Psoas muscle (tissue), 8 donors: ENCODE results near the gene PRPH2. TPM values are rescaled to one million over a fixed set of nuclear protein-coding genes. Genes with fewer than 3 reads are reported as not detected.

Source experiments
- ATAC-seq, 4 donors: fragments of 200-7000 bp; cut with Tn5 transposase; one replicate each; pipeline ENCODE4 v1.9.1; 2020; ENCODE audit warnings: moderate library complexity in 3 of 4, mild to moderate bottlenecking in 2 of 4
- DNase-seq, 2 donors: peaks; one replicate each; pipeline ENCODE4 v3.0.0-alpha.2; 2020
- H3K27ac ChIP-seq: fragments of 200-600 bp; one replicate; pipeline ENCODE4 v1.8.0; 2022
- H3K27me3 ChIP-seq, 3 donors: fragments of 200-600 bp in 1 of 3; one replicate each; pipeline versions ENCODE4 v1.6.1 to v1.8.0; 2013 to 2022; ENCODE audit warnings: low read length in 2 of 3, mild to moderate bottlenecking in 2 of 3, moderate library complexity in 1 of 3; ENCODE audit not compliant: insufficient read depth in 3 of 3
- H3K36me3 ChIP-seq, 2 donors: fragments of 200-600 bp in 1 of 2; one replicate each; pipeline versions ENCODE4 v1.6.1 to v1.8.0; 2013 to 2022; ENCODE audit warnings: low read depth in 1 of 2, mild to moderate bottlenecking in 1 of 2, moderate library complexity in 1 of 2; ENCODE audit not compliant: insufficient read depth in 1 of 2
- H3K4me1 ChIP-seq: fragments of 200-600 bp; one replicate; pipeline ENCODE4 v1.8.0; 2022
- H3K4me3 ChIP-seq: fragments of 200-600 bp; one replicate; pipeline ENCODE4 v1.8.0; 2022; ENCODE audit warnings: mild to moderate bottlenecking
- H3K9me3 ChIP-seq: fragments of 200-600 bp; one replicate; pipeline ENCODE4 v1.8.0; 2022
- CTCF ChIP-seq: fragments of 200-600 bp; IDR thresholded peaks from one replicate; pipeline ENCODE4 v1.8.0; 2022; ENCODE audit warnings: antibody characterized with exemption
- WGBS, 3 donors: extraction: QIAGEN DNeasy Blood & Tissue Kit; methylation state at CpG; one replicate each; pipeline versions ENCODE4 v1.1.6 to v1.1.7; 2013; 5-methylcytosine and 5-hydroxymethylcytosine counted together
- intact Hi-C, 2 donors: fragments of 100-400 bp; cut with DNase I; formaldehyde crosslinking; loops; one replicate each; pipeline versions ENCODE4 v1.11.0 to v1.14.2; 2022
- polyA plus RNA-seq, 3 donors: library from polyadenylated mRNA; stranded (reverse); fragments of 200-250 nt; gene quantifications; one replicate each; pipeline ENCODE4 v1.2.3, GENCODE V29; 2013
- total RNA-seq, 4 donors: library from RNA; stranded (reverse); fragmentation: NEBNext Ultra II Directional in 2 of 4; extraction: Animal tissue kit (Norgen Biotek cat#: 25700) in 2 of 4; gene quantifications; one replicate each; pipeline versions ENCODE4 v1.2.1 to v1.2.4, GENCODE V29; 2021 to 2023
- donor health status: healthy with polysubstance abuse.
- donor health status: DM: no; HTN: no; CAD: no; lungs with moderate emphysema.
- donor health status: Bipolar disorder and iron deficiency.
- donor health status: healthy.
- donor health status: DM: yes; HTN: yes; CAD: no.
- donor health status: DM: no; HTN: no; CAD: no.
- donor health status: DM: no; HTN: no; CAD: no.
- donor health status: DM: yes; HTN: yes; CAD: no.

Gene PRPH2
- total and polyA plus RNA-seq, 7 donors = 0.13 to 4.9 (median 2.8) TPM

- Histone ChIP-seq H3K27me3 (no peaks in the 10 kb centered on the region), H3K9me3 (peaks cover 8% of the 10 kb centered on the region), H3K4me3 (no peak overlapping the region), H3K36me3 (no peaks in the 10 kb centered on the region), H3K4me1 (no peaks in the 10 kb centered on the region), H3K27ac (no peak overlapping the region)
- intact Hi-C loops = no loop called here
- no peak for TF ChIP-seq CTCF
- DNase-seq (no peak), ATAC-seq (no peak)
- WGBS, 3 donors = 73 to 78% (median 78%) methylated on average over 4 of the region's 4 CpGs
Observed at GRCh38 chr6:42714098-42714761, 8.2 kb downstream of the PRPH2 start.

GRCh38 chr6:42711930-42712329 lies 10.5 kb downstream of the PRPH2 start:
- ATAC-seq (no peak), DNase-seq (no peak)
- Histone ChIP-seq H3K36me3 (no peaks in the 10 kb centered on the region), H3K27me3 (no peaks in the 10 kb centered on the region), H3K9me3 (peaks cover 8% of the 10 kb centered on the region), H3K4me3 (no peak overlapping the region), H3K4me1 (no peaks in the 10 kb centered on the region), H3K27ac (no peak overlapping the region)
- intact Hi-C loops = no loop called here
- TF ChIP-seq CTCF = no peak
- 82 to 89% (median 88%) methylated on average over 5 of the region's 5 CpGs for WGBS, 3 donors

GRCh38 chr6:42710316-42710715 lies 12.1 kb downstream of the PRPH2 start:
- Histone ChIP-seq H3K9me3 (peaks cover 8% of the 10 kb centered on the region), H3K4me1 (no peaks in the 10 kb centered on the region), H3K27ac (no peak overlapping the region), H3K4me3 (no peak overlapping the region), H3K27me3 (no peaks in the 10 kb centered on the region), H3K36me3 (no peaks in the 10 kb centered on the region)
- ATAC-seq = peak in 3 of 4 donors; percentile 53 to 71 (median 56)
- no peak for TF ChIP-seq CTCF
- intact Hi-C loops = no loop called here
- DNase-seq = no peak
- 40 to 47% (median 44%) methylated on average over 9 of the region's 9 CpGs for WGBS, 3 donors

GRCh38 chr6:42709871-42710270 lies 12.5 kb downstream of the PRPH2 start:
- Histone ChIP-seq H3K9me3 (peaks cover 8% of the 10 kb centered on the region), H3K27me3 (no peaks in the 10 kb centered on the region), H3K4me1 (no peaks in the 10 kb centered on the region), H3K27ac (no peak overlapping the region), H3K36me3 (no peaks in the 10 kb centered on the region), H3K4me3 (no peak overlapping the region)
- WGBS, 3 donors = 92 to 96% (median 93%) methylated on average over 6 of the region's 6 CpGs
- intact Hi-C loops = no loop called here
- ATAC-seq = peak in 2 of 4 donors; percentile 10 to 14
- no peak for DNase-seq
- TF ChIP-seq CTCF = no peak

- WGBS, 3 donors = 87 to 91% (median 88%) methylated on average over 11 of the region's 11 CpGs
- ATAC-seq (no peak), DNase-seq (no peak)
- no peaks in the 10 kb centered on the region for H3K36me3 ChIP-seq
- intact Hi-C loops = no loop called here
- H3K27me3 ChIP-seq = no peaks in the 10 kb centered on the region
- H3K4me3 ChIP-seq = no peak overlapping the region
- no peak for TF ChIP-seq CTCF
- peaks cover 7% of the 10 kb centered on the region for H3K4me1 ChIP-seq
- H3K9me3 ChIP-seq = peaks cover 8% of the 10 kb centered on the region
- H3K27ac ChIP-seq = no peak overlapping the region
Observed at GRCh38 chr6:42708096-42708495, 14.3 kb downstream of the PRPH2 start.
